Activated CD4-positive, alpha-beta T cell treated with anti-CD3 and anti-CD28 coated beads, Interleukin-10, Interleukin-2, amounts not matched to agents 100 ng/mL and 50 ng/mL, durations not matched to agents 16 hours and 8 hours (primary cell): ENCODE data around the gene SYNGR3.
A peak's percentile ranks its signal among the peaks of the same experiment; 100 is the strongest.
"Not testable (repeated sequence)": the region's sequence is repeated elsewhere in the genome, so short reads cannot be mapped to it uniquely, and the experiment has no call there.

ENCODE experiments used
- DNase-seq: peaks from one replicate; pipeline ENCODE4 v3.0.0-alpha.2; 2020

SYNGR3 gene

DNA sequence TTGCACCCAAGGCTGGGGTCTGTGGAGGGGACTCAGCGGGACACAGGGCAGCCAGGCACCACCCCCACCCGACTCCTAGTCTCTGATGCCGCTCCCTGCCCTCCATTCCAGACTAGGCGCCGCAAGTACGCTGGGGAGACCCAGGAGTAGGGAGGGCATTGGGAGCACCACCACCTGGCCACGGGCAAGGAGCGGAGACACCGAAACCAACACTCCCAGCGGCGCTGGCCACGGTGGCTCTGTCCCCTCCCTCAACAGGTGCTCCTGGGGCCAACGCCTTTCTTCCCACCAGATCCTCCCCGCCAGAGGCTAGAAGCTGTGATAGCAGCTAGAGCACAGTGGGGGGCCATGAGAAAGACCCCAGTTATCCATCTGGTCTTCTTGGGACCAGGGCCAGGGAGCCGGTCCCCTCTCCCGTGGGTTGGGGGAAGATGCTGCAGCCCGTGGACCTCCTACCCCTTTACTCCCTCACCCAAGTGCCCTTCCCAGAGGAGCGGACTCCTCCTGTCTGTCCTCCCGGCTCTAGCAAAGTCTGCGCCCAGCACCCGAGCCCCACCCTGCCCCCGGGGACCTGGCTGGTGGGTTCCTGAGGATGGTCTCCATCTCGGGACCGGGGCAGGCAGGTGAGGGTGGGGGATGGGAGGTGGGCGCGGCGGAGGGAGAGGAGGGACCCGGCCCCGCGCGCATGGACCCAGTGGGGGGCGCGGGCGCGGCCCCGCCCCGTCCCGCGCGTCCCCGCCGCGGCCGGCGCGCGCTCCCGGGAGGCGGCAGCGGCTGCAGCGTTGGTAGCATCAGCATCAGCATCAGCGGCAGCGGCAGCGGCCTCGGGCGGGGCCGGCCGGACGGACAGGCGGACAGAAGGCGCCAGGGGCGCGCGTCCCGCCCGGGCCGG lies at the start of gene SYNGR3:
SYNGR3 (plus strand) TSS at position 762 of the 892 bp plus-strand sequence. CDS start 133 bp downstream, outside the sequence.
- no peak for DNase-seq

DNA sequence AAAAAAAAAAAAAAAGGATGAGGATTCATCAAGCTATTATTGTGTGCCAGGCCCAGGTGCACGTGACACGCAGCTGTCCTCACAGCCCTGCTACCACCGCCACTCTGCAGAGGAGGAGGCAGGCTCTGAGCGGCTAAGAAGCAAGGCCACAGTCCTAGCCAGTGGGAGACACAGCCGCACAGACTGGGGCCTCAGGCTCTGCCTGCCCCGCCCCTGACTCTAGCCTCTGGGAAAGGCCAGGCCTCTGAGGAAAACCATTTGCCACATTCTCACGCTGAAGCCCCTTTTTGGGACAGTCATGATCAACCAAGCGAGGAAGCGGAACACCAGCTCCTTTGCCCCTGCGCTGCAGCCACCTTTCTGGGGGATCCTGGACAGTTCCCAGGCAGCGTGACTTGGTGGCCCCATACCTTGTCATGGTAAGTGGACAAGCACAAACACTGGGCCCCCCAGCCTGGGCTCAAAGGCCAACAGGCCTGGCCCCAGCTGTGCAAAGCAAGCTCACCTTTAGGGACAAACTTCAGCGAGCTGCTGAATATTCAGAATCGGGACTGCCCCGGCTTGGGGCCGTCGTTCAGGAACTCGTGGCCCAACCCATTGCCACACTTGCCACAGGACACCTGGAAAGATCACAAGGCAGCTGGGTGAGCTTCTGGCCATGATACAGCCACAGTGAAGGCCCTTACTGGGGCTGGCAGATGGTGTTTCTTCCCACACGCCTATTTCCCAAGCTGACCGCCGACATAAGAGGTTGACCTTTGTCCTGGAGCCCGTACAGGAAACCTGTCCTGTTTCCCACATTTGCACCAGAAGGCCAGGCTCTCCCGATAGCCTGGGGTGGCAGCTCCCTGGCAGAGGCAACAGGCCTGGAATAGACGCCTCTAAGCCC lies 49.3 kb upstream of the SYNGR3 start:
- no peak for DNase-seq

DNA sequence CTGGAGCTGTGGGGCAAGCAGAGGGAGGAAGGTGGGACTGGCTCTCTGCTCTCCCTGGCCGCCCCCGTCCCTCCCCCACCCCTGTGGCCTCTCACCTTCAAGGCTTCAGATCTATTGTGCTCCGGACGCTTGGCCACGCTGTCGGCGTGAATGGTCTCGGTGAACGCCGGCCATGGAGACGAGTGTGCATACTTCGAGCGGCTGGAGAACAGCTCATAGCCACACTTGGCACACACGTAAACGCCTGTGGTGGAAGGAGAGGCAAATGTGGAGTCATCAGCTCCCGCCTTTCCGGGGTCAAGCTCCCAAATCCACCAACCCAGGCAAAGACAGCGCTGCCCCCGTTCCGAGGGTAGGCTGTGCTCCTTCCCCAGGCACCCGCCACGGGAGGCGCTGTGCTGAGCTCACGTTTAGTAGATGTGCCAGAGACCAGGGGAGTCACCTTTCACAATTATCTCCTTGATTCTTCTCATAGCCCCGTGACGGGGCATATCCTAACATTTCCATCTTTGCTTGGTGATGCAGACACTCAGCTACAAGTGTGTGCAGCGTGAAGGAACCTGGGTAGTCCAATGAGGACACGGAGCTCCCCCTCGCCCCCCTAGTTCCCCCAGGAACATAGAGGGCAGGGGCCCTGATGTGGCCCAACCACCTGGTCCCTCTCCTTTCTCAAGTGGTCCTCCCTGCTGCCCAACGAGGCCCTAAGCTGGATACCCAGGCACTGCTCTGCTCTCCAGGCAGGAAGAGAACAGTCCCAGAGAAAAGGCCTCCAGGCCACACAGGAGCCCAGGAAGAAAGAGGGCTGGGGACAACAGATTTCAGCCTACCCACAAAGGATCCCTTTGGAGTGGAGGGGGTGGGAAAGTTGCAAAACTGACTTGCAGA lies 48.4 kb upstream of the SYNGR3 start:
- DNase-seq, result no peak

DNA sequence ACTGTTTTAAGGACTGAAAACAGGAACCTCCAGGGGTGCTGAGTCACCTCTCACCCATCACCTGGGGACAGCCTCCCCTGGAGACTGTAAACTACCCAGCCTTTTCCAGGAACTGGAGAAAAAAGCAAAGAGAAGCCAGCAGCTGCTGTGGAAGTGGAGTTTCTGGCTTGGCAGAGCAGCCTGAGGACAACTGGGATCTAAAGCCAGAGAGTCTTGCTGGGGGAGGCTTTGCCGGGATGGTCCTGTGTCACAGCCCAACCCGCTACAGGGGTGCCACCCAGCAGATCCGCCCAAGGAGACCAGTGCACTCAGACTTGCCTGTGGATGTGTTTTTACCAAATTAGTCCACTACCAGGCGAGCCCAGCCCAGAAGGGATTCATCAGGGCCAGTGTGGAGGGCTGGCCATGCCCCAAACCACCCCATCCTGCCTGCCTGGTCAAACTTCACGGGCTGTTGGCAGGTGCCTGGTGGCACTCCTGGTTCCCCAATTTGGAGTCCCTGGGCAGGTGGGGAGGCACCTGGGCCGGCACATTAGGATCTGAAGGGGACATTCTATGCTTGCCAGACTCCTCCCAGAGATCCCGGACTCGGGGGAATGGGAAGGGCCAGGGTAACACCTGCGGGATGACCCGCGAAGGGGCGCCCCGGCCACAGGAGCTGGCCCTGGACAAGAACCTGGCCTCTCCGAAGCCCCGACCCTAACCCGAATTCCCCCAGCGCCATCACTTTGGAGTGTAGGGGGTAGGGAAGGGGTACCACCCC lies 47.5 kb upstream of the SYNGR3 start:
- peak; percentile 45 for DNase-seq

GRCh38 chr16:1942810-1943726 lies 46.7 kb upstream of the SYNGR3 start, which contains the start of gene MSRB1:
Gene MSRB1, minus strand, starts transcription at chr16:1943199. Its CDS starts 43 bp downstream, at chr16:1943156.
- peak; percentile 100 for DNase-seq

GRCh38 chr16:1944612-1945199 lies 45.1 kb upstream of the SYNGR3 start:
- DNase-seq, result no peak

- no peak for DNase-seq
Measured at GRCh38 chr16:1945559-1946391, 44.0 kb upstream of the SYNGR3 start.

DNA sequence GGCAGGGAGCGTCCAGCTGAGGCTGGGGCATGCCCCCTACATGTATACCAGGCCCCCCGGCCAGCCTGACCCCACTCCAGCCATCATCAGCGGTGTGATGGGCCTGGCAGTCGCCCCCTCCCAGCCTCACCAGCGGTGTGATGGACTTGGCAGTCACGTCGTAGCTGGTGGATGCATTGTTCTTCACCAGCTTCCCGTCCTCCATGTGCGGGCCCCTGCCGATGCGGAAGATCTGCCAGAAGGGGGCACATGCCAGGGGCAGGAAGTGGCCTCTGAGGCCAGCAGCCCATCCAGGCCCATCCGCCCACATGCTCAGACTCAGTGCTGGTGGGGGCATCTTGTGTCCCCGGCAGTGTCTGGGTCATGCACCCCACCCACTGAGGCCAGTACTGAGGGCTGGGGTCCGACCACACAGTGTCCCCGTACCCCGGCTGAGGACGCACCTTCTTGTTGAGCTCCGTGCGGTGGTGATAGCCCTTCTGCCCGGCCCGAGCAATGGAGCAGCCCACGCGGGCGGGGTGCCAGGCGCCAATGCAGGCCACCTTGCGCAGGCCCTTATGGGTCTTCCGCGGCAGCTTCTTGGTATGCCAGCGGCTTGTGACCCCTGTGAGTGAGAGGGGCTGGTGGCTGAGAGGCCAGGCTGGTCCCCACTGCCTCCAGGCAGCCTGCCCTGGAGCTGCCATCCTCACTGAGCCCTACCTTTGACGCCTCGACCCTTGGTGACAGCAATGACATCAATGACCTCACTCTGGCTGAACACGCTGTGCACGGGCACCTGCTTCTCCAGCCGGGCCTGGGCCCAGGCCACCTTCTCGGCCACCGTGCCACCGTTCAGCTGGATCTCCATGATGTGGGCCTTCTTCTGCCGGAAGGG lies 43.0 kb upstream of the SYNGR3 start:
- DNase-seq, result no peak

DNA sequence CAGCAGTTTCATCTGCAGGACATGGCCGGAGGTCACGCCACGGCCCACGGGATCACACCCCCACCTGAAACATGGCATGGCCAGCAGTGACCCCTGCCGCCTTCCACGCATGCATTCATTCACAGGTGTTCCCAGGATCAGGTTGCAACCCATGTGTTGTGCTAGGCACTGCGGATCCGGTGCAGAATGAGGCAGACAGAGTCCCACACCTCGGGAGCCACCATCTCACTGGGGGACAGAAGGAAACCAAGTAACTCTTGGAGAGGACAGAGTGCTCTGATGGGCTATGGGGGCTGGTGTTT lies 42.5 kb upstream of the SYNGR3 start:
- DNase-seq, result no peak

DNA sequence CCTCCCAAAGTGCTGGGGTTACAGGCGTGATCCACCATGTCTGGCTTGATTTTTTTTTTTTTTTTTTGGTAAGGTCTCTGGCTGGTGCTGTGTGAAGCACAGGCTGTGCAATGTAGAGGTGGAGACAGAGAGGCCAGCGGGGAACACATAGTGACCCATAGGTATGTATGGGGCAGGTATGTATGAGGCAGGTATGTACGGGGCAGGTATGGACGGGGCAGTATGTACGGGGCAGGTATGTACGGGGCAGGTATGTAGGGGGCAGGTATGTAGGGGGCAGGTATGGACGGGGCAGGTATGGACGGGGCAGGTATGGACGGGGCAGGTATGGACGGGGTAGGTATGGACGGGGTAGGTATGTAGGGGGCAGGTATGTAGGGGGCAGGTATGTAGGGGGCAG lies 40.3 kb upstream of the SYNGR3 start:
- DNase-seq, result no peak

DNA sequence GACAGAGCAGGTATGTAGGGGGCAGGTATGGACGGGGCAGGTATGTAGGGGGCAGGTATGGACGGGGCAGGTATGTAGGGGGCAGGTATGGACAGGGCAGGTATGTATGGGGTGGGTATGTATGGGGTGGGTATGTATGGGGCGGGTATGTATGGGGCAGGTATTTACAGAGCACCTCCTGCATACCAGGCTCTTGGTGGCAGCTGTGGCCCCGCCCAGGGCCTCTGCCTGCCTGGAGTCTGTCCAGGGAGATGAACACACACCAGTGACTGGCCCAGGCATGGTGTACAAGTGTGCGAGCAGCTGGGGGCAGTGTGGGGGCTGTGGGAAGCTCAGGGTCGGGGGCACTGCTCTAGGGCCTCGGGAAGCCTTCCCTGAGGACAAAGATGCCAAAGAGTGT lies 39.7 kb upstream of the SYNGR3 start:
- DNase-seq, result no peak

GRCh38 chr16:1950559-1950958 lies 39.2 kb upstream of the SYNGR3 start:
- no peak for DNase-seq

- DNase-seq, result no peak
Measured at GRCh38 chr16:1953734-1954133, 36.0 kb upstream of the SYNGR3 start.

GRCh38 chr16:1957434-1958142 lies 32.2 kb upstream of the SYNGR3 start:
- DNase-seq, result not testable (repeated sequence)

DNA sequence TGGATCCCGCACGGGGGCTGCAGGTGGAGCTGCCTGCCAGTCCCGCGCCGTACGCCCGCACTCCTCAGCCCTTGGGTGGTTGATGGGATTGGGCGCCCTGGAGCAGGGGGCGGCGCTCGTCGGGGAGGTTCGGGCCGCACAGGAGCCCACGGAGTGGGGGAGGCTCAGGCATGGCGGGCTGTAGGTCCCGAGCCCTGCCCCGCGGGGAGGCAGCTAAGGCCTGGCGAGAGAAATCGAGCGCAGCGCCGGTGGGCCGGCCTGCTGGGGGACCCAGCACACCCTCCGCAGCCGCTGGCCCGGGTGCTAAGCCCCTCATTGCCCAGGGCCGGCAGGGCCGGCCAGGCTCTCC lies 31.7 kb upstream of the SYNGR3 start:
- not testable (repeated sequence) for DNase-seq

- no peak for DNase-seq
Measured at GRCh38 chr16:1958715-1959268, 31.0 kb upstream of the SYNGR3 start.

DNA sequence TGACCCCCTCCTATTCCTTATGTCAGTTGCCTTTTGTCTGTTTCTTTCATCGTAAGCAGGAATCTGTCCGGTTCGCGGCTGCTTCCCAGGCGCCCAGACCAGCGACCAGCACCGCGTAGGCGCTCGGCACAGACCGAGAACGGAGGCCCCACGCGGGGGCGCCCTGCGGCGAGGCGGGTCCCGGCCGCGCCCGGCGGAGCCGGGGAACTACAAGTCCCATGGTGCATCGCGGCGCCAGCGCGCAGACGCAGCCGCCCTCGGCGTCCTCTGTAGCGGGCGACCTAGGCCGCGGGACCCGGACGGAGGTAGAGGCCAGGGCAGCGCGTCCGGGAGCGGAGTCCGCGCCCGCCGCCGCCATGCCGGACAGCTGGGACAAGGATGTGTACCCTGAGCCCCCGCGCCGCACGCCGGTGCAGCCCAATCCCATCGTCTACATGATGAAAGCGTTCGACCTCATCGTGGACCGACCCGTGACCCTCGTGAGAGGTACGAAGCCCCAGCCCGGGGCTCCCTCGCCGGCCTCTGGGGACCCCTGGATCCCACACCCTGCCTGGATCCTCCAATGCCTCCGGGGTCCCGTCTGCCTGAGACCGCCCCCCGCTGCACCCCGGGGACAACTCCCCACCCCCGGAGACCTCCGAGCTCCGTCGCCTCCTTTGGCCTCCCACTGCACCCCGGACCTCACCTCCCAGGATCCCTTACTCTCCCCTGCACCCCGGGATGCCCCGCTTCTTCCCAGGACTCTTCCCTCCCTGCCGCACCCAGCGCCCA lies 30.3 kb upstream of the SYNGR3 start, which contains the start of gene NDUFB10:
NDUFB10 (plus strand) TSS at position 270 of the 771 bp plus-strand sequence; CDS start at position 357, 87 bp downstream.
- DNase-seq, result peak; percentile 96
